ENCODE results near the gene VWF. TPM values are rescaled to one million over a fixed set of nuclear protein-coding genes. Genes with fewer than 3 reads are reported as not detected.

VWF gene
- total RNA-seq, 2 experiments from 2014 or later = 0.07 TPM; not detected in 1

DNA sequence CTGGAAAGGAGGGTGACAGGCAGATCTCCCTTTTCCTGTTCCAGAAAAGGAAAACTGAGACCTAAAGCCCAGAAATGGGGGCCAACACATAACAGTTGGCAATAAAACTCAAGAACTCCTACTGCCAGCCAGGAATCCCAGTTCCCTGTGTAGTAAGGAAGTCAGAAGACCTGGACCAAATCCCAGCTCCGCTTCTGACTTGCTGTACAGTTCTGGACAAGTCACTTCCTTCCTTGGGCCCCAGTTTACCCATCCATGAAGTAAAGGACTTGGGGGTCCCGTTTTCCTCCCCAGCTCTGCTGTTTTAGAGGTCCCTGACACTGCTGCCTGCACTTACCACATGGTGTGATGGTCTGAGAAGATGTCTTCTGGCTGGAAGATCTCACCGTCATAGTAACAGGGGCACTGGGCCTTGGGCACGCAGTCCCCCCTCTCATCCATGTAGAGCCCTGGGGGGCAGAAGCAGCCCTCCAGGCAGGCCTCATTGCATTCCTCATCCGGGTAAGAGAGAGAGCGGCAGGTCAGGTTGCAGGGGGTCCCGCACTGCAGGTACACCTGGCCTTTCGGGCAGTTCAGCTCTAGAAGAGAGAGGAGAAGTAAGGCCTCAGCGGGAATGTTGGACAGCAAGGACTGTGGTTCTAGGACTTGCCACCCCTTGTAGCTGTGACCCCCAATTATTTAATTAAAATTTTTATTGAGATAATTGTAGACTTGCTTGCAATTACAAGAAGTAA lies 72.1 kb downstream of the VWF start:
- no peak for ATAC-seq
- intact Hi-C loops (cut with DNase I, micrococcal nuclease) = no loop called here
- POLR2A ChIA-PET = no interaction called here
- H3K4me3 Mint-ChIP-seq = no peak overlapping the region
- CTCF ChIA-PET = interaction anchor here (1.0 to 2.6 kb wide), 2 partner anchors 14 to 234 kb away, joined by 3 to 17 read pairs; no protein-coding TSS in a partner anchor
- peaks cover 7% of the 10 kb centered on the region for H3K27me3 Mint-ChIP-seq
- no peaks in the 10 kb centered on the region for H3K9me3 Mint-ChIP-seq (ENCODE audit: low read depth)
- DNase-seq = no peak
- H3K4me1 Mint-ChIP-seq = no peaks in the 10 kb centered on the region
- H3K27ac Mint-ChIP-seq = no peak overlapping the region
- no peaks in the 10 kb centered on the region for H3K36me3 Mint-ChIP-seq (ENCODE audit: low read depth)

DNA sequence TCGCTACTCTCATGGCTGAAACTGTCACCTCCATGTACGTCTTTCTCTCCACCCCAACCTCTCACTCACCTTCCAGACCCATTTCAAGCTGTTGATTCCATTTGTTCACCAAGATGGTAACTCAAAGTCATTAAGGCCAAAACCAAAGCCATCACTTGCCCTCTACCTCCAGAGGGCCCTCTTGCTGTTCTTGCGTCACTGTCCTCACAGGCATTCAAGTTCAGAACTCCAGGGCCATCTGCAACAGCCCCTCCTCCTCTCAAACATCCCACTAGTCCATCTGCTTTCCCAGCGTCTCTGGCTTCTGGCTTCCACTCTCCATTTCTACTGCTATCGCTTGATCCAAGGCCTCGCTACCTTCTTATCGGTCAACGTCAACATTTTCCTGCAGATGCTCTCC lies 74.5 kb downstream of the VWF start:
- POLR2A ChIA-PET = no interaction called here
- CTCF ChIA-PET = no interaction called here
- Mint-ChIP-seq H3K27ac (no peak overlapping the region), H3K9me3 (ENCODE audit: low read depth) (no peaks in the 10 kb centered on the region), H3K36me3 (ENCODE audit: low read depth) (no peaks in the 10 kb centered on the region), H3K4me1 (no peaks in the 10 kb centered on the region), H3K27me3 (peaks cover 4% of the 10 kb centered on the region), H3K4me3 (no peak overlapping the region)
- intact Hi-C loops (cut with DNase I, micrococcal nuclease) = no loop called here
- no peak for ATAC-seq
- DNase-seq = no peak

DNA sequence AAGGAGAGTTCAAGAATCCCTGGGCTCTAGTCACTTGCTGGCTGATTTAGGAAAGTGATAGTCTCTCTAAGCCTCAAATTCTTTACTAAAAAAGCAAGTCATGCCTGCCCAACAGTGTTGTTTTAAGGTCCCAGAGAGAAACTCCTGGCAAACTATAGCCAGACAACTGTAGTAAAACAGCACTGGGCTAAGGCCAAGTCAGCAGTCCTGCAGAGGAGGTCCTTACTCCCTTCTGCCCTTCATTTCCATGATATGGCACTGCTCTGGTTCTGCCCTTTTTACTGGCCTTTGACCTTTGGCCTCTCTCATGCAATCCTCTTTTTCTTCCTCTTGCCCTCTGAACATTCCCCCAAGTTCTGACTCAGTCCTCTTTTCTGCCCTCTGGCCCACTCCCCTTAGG lies 74.9 kb downstream of the VWF start:
- CTCF ChIA-PET = no interaction called here
- no peak for DNase-seq
- intact Hi-C loops (cut with DNase I, micrococcal nuclease) = no loop called here
- POLR2A ChIA-PET = no interaction called here
- no peaks in the 10 kb centered on the region for H3K9me3 Mint-ChIP-seq (ENCODE audit: low read depth)
- ATAC-seq = no peak
- no peaks in the 10 kb centered on the region for H3K36me3 Mint-ChIP-seq (ENCODE audit: low read depth)
- H3K27me3 Mint-ChIP-seq = peaks cover 4% of the 10 kb centered on the region
- H3K27ac Mint-ChIP-seq = no peak overlapping the region
- no peak overlapping the region for H3K4me3 Mint-ChIP-seq
- no peaks in the 10 kb centered on the region for H3K4me1 Mint-ChIP-seq

DNA sequence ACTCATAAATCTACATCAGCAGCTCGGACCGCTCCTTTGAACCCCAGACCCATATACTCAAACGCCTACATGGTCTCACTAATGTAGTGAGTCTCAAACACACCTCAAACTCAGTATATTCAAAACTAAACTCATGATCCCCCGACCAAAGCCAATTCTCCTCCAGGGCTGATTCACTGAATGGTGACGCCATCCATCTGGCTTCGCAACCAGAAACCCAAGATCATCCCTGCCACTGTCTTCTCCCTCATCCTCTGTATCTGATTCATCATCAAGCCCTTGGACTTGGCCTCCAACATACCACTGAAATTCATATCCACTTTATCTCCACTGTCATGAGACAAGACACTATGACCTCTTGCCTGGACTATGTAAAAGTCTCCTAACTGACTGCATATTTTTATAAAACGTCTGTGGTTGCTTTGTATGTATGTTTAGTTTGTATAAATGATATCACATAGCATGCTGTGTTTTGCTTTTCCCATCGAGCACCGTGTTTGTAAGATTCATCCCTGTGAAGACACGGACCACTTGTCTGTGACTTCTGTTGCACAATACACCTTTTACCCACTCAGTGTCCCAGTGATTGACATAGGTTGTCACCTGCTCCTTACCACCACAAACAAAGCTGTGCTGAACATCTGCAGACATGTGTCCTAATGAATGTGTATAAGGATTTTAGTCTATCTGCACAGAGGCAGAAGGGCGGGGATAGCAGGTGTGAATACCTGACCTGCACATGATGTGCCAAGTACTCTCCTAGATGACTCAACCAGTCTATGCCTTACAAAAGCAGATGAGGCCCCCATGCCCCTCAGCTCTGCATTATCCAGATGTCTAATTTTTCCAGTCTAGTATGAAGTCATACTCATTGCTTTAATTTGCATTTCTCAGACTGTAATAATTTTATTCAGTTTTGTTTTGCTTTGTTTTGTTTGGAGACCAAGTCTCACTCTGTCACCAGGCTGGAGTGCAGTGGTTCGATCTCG lies 76.9 kb downstream of the VWF start:
- Mint-ChIP-seq H3K4me3 (no peak overlapping the region), H3K27me3 (peaks cover 4% of the 10 kb centered on the region), H3K36me3 (ENCODE audit: low read depth) (no peaks in the 10 kb centered on the region), H3K4me1 (no peaks in the 10 kb centered on the region), H3K9me3 (ENCODE audit: low read depth) (no peaks in the 10 kb centered on the region), H3K27ac (no peak overlapping the region)
- ATAC-seq (peak; percentile 36), DNase-seq (peak; percentile 13)
- intact Hi-C loops (cut with DNase I, micrococcal nuclease) = no loop called here
- ChIA-PET CTCF (interaction anchor here (0.6 to 1.5 kb wide), 8 partner anchors 10 to 431 kb away, joined by 3 to 7 read pairs (median 4); no protein-coding TSS in a partner anchor), POLR2A (no interaction called here)

DNA sequence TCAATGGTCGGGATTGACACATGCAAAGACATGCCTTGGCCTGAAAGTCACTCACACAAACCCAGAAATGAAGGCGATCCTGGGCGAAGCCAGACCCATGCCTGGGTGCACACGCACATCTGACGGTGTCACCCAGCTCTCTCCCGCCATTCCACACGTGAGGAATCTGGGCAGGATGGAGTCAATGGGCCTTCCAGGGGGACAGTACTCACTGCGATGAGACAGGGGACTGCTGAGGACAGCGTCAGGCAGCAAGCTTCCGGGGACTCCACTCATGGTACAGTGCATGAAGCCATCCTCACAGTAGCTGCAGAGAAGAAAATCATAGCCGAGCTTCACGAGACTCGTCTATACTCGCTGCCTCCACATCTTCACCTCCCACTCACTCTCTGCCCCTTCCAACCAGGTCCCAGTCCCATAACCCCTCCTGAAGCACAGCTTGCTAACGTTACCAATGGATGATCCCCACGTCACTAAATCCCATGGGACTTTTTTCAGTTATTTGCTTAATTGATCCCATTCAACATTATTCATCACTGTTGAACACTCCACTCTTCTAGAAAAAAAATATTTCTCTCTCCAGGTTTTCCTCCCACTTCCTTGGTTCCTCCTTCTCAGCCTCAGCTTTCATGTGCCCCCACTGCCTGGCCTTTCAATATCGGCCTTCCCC lies 77.8 kb downstream of the VWF start:
- no peaks in the 10 kb centered on the region for H3K9me3 Mint-ChIP-seq (ENCODE audit: low read depth)
- intact Hi-C loops (cut with DNase I, micrococcal nuclease) = no loop called here
- ChIA-PET CTCF (interaction anchor here (0.7 to 1.5 kb wide), 2 partner anchors 9 to 58 kb away, joined by 3 to 6 read pairs; no protein-coding TSS in a partner anchor), POLR2A (no interaction called here)
- H3K36me3 Mint-ChIP-seq (ENCODE audit: low read depth) = no peaks in the 10 kb centered on the region
- no peaks in the 10 kb centered on the region for H3K4me1 Mint-ChIP-seq
- ATAC-seq (no peak), DNase-seq (no peak)
- peaks cover 4% of the 10 kb centered on the region for H3K27me3 Mint-ChIP-seq
- H3K4me3 Mint-ChIP-seq = no peak overlapping the region
- H3K27ac Mint-ChIP-seq = no peak overlapping the region

DNA sequence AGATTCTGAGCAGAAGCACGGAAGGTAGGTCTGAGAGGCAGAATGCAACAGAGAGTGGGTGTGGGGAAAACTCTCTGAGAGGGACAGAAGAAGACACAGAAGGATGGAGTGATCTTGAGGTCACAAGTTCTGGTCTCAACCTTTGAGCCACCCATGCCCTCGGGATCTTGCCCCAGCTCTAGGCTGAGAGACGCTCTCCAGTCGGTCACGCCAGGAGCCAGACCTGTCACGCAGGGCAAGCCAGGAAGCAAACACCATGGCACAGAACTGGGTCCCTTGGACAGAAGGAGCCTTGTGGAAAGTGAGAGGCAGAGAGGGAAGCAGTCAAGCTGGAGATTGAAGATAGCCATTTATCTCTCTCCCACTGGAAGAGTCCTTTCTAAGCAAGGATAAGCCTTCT lies 79.0 kb downstream of the VWF start:
- CTCF ChIA-PET = no interaction called here
- no peak overlapping the region for H3K4me3 Mint-ChIP-seq

DNA sequence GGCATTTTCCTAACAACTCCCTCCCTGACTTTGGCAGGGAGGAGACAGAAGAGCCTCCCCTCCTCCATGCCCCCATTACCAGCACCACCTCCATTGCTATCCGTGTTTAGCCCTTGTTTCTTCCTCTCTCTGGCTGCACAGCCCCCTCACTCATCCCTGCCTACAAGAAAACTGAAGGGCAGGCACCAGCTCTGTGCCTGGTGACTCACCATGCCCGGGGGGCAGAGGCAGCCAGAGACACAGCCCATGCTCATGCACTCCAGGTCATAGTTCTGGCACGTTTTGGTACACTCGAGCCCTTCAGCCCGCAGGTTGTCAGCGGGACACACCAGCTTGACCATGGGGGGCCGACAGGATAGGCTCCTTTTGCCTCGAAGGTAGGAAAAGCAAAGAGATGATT lies 80.4 kb downstream of the VWF start:
- H3K9me3 Mint-ChIP-seq (ENCODE audit: low read depth) = no peaks in the 10 kb centered on the region
- H3K4me3 Mint-ChIP-seq = no peak overlapping the region
- POLR2A ChIA-PET = no interaction called here
- DNase-seq (no peak), ATAC-seq (no peak)
- peaks cover 2% of the 10 kb centered on the region for H3K4me1 Mint-ChIP-seq
- H3K27me3 Mint-ChIP-seq = peaks cover 4% of the 10 kb centered on the region
- intact Hi-C loops (cut with DNase I, micrococcal nuclease) = loop anchor here in 1 of 2 experiments (5.0 kb wide), 1 partner anchor 77 kb away; no protein-coding TSS in a partner anchor
- H3K36me3 Mint-ChIP-seq (ENCODE audit: low read depth) = no peaks in the 10 kb centered on the region
- H3K27ac Mint-ChIP-seq = no peak overlapping the region
- CTCF ChIA-PET = interaction anchor here (1.0 to 1.8 kb wide), 2 partner anchors 56 to 151 kb away, joined by 4 to 11 read pairs; no protein-coding TSS in a partner anchor

More for the DNA sequence above, 79.0 kb downstream of the VWF start:
- Mint-ChIP-seq H3K36me3 (ENCODE audit: low read depth) (no peaks in the 10 kb centered on the region), H3K27ac (no peak overlapping the region), H3K27me3 (peaks cover 4% of the 10 kb centered on the region), H3K9me3 (ENCODE audit: low read depth) (no peaks in the 10 kb centered on the region), H3K4me1 (no peaks in the 10 kb centered on the region)
- no peak for ATAC-seq
- no peak for DNase-seq
- intact Hi-C loops (cut with DNase I, micrococcal nuclease) = no loop called here
- POLR2A ChIA-PET = no interaction called here

DNA sequence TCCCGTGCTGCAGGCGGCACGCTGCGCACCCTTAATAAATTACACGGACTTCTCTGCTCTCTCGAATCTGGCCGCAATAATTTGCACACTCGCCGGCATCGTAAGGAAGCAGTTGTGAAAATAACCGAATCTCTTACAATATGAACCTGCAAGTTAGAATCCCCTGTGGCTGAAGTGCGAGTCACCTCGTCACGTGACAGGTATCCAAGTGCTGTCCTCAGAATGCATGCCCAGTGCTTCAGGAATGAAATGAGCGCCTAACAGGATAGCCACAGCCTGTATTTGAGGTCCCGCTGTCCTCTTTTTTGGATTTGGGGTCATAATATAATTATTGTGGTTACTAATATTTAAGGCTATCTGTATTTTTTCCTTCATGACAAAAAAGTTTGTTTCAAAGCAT lies 82.0 kb downstream of the VWF start:
- POLR2A ChIA-PET = no interaction called here
- Mint-ChIP-seq H3K36me3 (ENCODE audit: low read depth) (no peaks in the 10 kb centered on the region), H3K4me1 (peaks cover 2% of the 10 kb centered on the region), H3K27ac (no peak overlapping the region), H3K27me3 (peaks cover 4% of the 10 kb centered on the region), H3K9me3 (ENCODE audit: low read depth) (no peaks in the 10 kb centered on the region), H3K4me3 (no peak overlapping the region)
- CTCF ChIA-PET = interaction anchor here (0.6 to 10.7 kb wide), 3 partner anchors 9 to 52 kb away, joined by 3 to 215 read pairs (median 3); no protein-coding TSS in a partner anchor
- DNase-seq (no peak), ATAC-seq (no peak)
- intact Hi-C loops (cut with DNase I, micrococcal nuclease) = loop anchor here in 1 of 2 experiments (5.0 kb wide), 1 partner anchor 75 kb away; no protein-coding TSS in a partner anchor

DNA sequence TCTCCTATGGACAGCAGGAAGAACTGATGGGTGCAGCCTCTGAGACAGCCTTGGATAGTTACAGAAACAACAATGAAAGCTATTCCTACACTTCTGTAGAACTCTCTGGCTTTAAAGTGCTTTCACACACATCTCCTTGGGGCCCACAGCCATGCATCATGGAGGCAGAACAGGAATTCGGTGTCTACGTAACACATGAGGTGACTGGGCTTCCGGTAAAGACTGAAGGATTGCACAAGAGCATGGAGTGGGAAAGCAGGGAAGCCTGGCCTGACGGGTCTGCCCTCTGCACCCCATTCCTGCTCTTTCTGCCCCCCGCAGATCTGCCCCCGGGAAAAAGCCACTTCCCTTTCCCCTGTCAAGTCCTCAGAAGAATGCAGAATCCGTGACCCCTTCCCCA lies 82.6 kb downstream of the VWF start:
- Mint-ChIP-seq H3K36me3 (ENCODE audit: low read depth) (no peaks in the 10 kb centered on the region), H3K9me3 (ENCODE audit: low read depth) (no peaks in the 10 kb centered on the region), H3K27ac (no peak overlapping the region), H3K4me1 (peaks cover 2% of the 10 kb centered on the region), H3K27me3 (no peaks in the 10 kb centered on the region), H3K4me3 (no peak overlapping the region)
- ATAC-seq (no peak), DNase-seq (no peak)
- CTCF ChIA-PET = interaction anchor here (0.6 to 10.7 kb wide), 2 partner anchors 9 to 52 kb away, joined by 3 to 215 read pairs; no protein-coding TSS in a partner anchor
- intact Hi-C loops (cut with DNase I, micrococcal nuclease) = loop anchor here in 1 of 2 experiments (5.0 kb wide), 1 partner anchor 75 kb away; no protein-coding TSS in a partner anchor
- POLR2A ChIA-PET = no interaction called here

DNA sequence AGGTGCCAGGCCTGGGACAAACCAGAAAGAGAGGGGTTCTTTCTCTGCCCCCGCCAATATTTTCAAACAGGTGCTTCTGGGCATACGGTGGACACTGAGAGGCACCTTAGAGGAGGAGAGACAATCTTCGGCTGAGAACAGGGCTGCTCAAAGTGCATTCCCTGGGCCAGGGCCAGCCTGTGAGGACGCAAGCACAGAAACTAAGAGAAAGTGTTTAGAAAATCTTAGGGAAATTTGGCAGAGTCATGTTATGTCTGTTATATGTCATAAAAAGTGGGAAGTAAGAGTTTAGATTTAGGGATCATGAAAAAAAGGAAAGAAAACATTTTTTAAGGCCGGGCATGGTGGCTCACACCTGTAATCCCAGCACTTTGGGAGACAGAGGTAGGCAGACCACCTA lies 83.7 kb downstream of the VWF start:
- Mint-ChIP-seq H3K36me3 (ENCODE audit: low read depth) (no peaks in the 10 kb centered on the region), H3K4me3 (no peak overlapping the region), H3K27ac (no peak overlapping the region), H3K9me3 (ENCODE audit: low read depth) (no peaks in the 10 kb centered on the region), H3K27me3 (no peaks in the 10 kb centered on the region), H3K4me1 (peaks cover 2% of the 10 kb centered on the region)
- intact Hi-C loops (cut with DNase I, micrococcal nuclease) = loop anchor here (1.0 to 5.0 kb wide), 3 partner anchors 53 to 75 kb away; no protein-coding TSS in a partner anchor
- ATAC-seq (no peak), DNase-seq (no peak)
- ChIA-PET CTCF (interaction anchor here (1.2 to 10.7 kb wide), 2 partner anchors 51 to 245 kb away, joined by 3 to 215 read pairs; no protein-coding TSS in a partner anchor), POLR2A (no interaction called here)
